ENCODE measurements around the gene SEMA3A.
"Not testable (repeated sequence)": the region's sequence is repeated elsewhere in the genome, so short reads cannot be mapped to it uniquely, and the experiment has no call there.

Gene SEMA3A

GRCh38 chr7:84194484-84195271 lies at the start of gene SEMA3A:
Gene SEMA3A, minus strand, starts transcription at chr7:84194789. Its CDS starts 203 bp downstream, at chr7:84194586.
- DNase-seq, result peak; percentile 17

DNA sequence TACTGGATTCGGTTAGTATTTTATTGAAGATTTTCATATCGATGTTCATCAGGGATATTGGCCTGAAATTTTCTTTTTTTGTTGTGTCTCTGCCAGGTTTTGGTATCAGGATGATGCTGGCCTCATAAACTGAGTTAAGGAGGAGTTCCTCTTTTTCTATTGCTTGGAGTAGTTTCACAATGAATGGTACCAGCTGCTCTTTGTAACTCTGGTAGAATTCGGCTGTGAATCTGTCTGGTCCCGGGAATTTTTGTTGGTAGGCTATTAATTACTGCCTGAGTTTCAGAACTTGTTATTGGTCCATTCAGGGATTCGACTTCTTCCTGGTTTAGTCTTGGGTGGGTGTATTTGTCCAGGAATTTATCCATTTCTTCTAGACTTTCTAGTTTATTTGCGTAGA lies 48.4 kb upstream of the SEMA3A start:
- DNase-seq, result not testable (repeated sequence)

DNA sequence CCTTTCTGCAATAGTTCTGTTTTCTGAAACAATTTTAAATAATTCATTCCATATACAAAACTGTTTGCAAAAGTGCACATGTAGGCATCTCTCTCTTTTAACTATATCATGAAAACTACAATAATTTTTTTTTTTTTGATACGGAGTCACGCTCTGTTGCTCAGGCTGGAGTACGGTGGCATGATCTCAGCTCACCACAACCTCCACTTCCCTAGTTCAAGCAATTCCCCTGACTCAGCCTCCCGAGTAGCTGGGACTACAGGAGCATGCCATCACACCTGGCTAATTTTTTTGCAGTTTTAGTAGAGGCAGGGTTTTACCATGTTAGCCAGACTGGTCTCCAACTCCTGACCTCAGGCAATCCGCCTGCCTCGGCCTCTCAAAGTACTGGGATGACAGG lies 44.0 kb upstream of the SEMA3A start:
- DNase-seq, result no peak

DNA sequence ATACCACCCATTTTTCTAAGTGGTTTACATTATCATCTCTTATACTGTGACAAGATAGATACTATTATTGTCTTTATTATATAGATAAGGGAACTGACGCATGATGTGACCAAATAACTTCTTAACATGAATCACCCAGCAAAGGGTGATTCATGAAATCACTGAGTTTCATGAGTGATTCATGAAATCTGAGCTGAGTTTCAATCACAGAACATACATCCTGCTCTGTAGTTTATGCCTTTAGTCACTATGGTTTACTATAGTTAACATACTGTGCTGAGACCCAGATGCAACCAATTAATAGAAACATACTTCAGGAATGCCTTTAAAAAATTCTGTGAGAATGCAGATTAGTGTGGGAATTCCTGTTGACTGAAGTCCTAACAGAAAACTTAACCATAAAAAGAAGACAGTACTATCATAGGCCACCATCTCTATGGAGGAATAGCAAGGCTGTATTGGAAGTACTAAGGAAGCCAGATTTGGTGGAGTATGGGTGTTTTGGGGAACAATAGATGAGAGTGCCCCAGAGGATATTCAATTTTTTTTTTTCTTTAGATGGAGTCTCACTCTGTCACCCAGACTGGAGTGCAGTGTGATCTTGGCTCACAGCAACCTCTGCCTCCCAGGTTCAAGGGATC lies 43.1 kb upstream of the SEMA3A start:
- DNase-seq, result peak; percentile 1

DNA sequence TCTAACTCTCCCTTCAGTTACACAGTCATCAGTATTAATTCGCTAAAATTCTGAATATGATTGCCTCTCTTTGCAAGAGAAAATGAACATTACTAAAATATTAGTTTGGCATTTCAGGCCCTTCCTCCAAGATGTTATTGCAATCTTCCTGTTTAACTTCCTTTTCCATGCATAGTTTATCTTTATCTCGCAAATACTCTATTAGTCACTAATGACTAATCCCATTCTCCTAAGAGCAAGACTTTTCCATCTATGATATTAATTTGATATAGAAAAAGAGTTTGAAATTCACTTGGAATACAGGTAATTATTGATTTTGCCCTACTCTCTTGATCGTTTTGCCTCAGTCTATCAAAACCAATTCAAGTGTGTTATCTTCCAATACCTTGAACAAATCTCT lies 41.8 kb upstream of the SEMA3A start:
- DNase-seq, result no peak

DNA sequence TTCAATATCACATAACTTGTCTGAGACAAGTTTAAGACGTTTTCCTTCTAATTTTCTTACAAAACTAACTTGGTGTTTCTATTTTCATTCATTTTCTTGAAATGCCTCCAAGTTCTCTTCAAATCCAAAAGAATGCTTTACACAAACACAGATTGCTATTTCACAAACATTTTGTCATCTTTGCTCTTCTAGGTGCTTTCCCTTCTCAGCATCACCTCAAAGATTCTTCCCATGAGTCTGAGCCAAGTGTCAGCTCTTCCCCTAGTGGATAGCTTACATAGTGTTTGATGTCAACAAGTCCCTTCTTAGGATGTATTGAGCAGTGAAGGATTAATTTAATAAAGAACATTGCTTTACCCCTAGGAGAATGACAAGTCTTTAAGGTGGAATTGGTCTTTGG lies 38.1 kb upstream of the SEMA3A start:
- DNase-seq, result no peak

DNA sequence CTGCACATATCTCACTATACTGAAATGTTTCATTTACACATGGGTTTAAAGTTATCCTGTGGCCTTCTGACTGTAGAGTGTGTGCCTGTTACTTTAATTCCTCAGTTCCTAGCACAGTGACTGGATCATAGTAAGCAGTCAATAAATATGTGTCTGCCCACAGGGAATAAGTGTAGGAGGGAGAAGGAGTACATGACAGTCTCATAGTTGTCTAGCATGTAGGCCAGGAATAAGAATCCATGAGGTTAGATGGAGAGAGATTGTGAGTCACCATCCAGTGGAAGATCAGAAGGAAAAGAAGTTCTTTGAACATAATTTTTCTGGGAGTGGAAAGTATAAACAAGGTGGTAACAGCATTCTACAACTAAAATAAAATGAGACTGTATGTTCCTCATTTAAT lies 36.6 kb upstream of the SEMA3A start:
- no peak for DNase-seq

DNA sequence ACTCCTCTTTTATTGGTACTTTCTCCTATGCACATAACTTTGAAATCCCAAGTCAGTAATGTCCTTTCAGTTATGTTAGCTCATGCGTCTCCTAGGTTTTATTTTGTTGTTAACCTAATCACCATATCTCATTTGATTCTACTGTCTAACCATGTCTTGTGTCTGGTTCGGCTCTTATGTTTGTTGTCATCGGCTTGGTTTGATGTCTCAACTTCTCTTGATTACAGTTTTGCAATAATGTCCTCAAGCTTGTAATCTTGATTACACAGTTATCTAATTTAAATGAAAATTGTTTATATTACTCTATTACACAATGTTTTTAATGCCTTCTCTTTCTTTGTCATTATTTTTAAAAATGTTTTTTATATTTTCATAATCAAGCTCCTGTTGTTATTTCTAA lies 35.9 kb upstream of the SEMA3A start:
- no peak for DNase-seq

DNA sequence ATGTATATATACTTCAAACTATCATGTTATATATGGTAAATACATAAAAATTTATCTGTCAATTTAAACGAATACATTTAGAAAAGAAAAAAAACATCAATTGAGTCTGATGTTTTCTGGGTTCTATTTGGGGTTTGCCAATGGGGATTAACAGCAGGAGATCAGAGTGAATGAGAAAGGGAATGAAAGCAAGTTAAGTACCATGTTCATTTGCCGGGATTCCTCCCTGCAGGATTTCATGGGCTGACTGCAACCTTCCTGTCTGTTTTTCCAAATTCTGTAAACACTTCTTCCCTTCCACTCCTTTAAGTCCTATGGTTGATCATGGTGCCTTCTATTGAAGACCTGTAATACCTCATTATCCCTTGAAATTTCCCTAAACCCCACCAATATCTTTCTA lies 33.9 kb upstream of the SEMA3A start:
- no peak for DNase-seq

GRCh38 chr7:84226759-84227158 lies 32.2 kb upstream of the SEMA3A start:
- no peak for DNase-seq

- no peak for DNase-seq
These were observed 29.9 kb upstream of the SEMA3A start for GRCh38 chr7:84224505-84224904.

DNA sequence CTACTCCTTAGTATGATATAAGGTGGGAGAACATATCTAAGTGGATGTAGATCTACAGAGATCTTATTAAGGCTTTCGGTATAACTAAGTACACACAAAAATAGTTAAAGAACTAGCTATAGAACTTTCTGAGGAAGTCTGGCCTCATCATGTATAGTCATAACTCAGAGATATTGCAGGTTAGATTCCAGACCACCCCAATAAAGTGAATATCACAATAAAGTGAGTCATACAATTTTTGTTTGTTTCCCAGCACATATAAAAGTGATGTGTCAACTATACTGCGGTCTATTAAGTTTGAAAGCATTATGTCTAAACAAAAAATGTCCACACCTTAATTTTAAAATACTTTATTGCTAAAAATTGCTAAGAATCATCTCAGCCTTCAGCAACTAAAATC lies 24.7 kb upstream of the SEMA3A start:
- no peak for DNase-seq

GRCh38 chr7:84218681-84219080 lies 24.1 kb upstream of the SEMA3A start:
- no peak for DNase-seq

DNA sequence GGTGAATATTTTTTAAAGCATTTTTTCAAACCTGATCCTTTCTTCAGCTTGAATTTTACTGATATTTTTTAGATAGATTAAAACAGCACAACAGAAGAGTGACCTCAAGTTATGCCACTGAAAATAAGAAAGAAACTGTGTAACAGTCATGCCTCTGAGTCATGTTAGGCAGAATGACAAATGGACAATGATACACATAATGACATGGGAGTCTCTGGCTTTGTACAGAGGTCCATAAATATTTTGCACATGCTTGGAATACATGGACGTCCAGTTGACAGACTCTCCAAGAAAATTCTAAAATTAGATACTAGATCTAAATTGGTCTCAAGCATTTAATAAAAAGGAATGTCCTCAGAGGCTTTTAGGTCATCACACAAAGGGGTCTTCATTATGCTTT lies 21.9 kb upstream of the SEMA3A start:
- DNase-seq, result no peak

DNA sequence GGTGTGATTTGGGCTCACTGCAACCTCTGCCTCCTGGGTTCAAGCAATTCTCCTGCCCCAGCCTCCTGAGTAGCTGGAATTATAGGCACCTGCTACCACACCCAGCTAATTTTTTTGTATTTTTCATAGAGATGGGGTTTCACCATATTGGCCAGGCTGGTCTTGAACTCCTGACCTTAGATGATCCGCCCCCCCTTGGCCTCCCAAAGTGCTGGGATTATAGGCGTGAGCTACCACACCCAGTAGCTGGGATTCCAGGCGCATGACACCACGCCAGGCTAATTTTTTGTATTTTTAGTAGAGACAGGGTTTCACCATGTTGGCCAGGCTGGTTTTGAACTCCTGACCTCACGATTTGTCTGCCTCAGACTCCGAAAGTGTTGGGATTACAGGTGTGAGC lies 20.2 kb upstream of the SEMA3A start:
- not testable (repeated sequence) for DNase-seq

GRCh38 chr7:84210301-84210700 lies 15.7 kb upstream of the SEMA3A start:
- no peak for DNase-seq

- DNase-seq, result no peak
These were observed 14.4 kb upstream of the SEMA3A start for GRCh38 chr7:84209006-84209405.

DNA sequence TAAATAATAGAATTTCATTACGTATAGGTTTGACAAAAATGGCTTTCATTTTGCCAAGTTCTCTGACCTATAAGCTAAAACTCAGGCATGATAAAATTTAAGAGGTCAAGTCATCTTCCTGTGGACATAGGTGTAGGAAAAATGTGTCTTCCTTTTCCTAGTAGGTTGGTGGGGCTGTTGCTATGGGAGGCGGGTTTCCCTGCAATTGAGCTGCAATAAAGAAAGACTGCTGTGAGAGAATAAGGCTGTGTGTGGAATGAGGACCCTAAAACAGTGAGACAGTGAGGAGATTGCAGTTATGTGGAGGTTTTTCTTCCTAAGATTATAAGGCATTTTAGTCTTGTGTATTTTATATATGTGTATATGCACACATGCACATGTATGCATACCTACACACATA lies 13.0 kb upstream of the SEMA3A start:
- no peak for DNase-seq

DNA sequence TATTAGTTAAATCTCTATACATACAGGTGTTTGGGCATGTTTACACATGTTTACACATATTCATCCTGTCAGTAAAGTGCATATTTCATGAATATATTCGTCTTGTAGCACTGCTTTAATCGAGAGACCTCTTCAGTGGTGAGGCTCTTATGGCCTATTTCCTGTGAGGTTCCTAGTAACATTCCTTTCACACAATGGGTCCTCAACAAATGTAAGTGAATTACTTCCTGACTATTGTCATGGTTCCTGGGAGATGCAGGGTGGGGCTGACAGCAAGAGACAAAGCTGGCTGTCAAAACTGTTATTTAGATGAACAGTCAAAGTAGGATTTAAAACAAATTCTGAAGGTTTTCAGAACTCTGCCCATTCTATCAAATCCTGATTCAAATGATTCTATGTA lies 12.4 kb upstream of the SEMA3A start:
- DNase-seq, result no peak

- DNase-seq, result no peak
These were observed 10.1 kb upstream of the SEMA3A start for GRCh38 chr7:84204655-84205054.

GRCh38 chr7:84202855-84203254 lies 8.3 kb upstream of the SEMA3A start:
- DNase-seq, result no peak

- DNase-seq, result no peak
These were observed 6.3 kb upstream of the SEMA3A start for GRCh38 chr7:84200859-84201258.

GRCh38 chr7:84199216-84199615 lies 4.6 kb upstream of the SEMA3A start:
- no peak for DNase-seq

- DNase-seq, result no peak
These were observed 1.5 kb upstream of the SEMA3A start for GRCh38 chr7:84196084-84196503.
